HL-60 (cell line): ENCODE measurements around the gene SNRPN.

Experiments used
- CTCF ChIP-seq: IDR thresholded peaks from one replicate; pipeline ENCODE4 v1.5.1; 2011; ENCODE audit warnings: low read length, control low read depth, inconsistent platforms; ENCODE audit not compliant: insufficient read depth
- GABPA ChIP-seq: IDR thresholded peaks from 2 replicates; pipeline ENCODE4 v1.6.1; 2012; ENCODE audit warnings: low read depth
- POLR2AphosphoS5 ChIP-seq: IDR thresholded peaks from 2 replicates; pipeline ENCODE4 v1.6.1; 2012; ENCODE audit warnings: low read depth
- REST ChIP-seq: IDR thresholded peaks from 2 replicates; pipeline ENCODE4 v1.6.1; 2012; ENCODE audit warnings: low read depth; ENCODE audit not compliant: insufficient replicate concordance
- SPI1 ChIP-seq: IDR thresholded peaks from 2 replicates; pipeline ENCODE4 v1.6.1; 2012; ENCODE audit warnings: low read depth, mild to moderate bottlenecking, borderline replicate concordance

DNA sequence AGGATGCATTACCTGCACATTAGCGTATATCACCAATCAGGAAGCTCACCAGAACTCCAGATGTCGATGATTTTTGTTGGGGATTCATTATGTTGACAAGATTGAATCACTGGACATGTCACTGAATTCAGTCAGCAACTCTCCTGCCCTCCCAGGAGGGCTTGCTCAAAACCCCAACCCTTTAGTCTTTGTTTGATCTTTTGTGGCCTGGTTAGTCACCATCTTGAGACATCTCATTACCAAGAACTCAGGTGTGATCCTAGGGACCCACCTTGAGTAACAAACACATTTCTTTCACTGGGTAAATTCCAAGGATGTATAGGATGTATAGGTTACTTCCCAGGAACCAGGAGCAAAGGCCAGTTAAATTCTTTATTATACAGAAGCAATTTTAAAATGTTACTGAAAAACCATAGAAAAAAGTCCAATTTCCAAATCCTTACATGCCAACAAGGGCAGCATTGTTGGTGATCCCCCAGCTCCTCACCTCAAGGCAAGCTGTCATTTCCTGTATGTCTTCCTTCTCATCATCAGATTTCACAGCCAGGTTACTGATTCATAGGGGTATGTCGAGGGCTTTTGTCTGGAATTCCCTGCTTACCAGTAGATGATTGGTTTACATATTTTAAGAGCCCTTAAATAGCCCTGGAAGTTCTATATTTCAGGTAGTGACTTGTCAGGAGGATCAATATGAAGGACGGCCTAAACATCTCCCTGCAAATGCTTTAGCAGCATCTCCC, 11.7 kb downstream of the SNRPN start:
- TF ChIP-seq POLR2AphosphoS5 (no peak), CTCF (no peak), SPI1 (no peak), GABPA (no peak), REST (no peak)
